ENCODE data around the gene AAGAB. TPM values are rescaled to one million over a fixed set of nuclear protein-coding genes. Genes with fewer than 3 reads are reported as not detected.

The AAGAB gene
- total and polyA plus RNA-seq, 8 donors = 11.2 to 89.5 (median 32.0) TPM

DNA sequence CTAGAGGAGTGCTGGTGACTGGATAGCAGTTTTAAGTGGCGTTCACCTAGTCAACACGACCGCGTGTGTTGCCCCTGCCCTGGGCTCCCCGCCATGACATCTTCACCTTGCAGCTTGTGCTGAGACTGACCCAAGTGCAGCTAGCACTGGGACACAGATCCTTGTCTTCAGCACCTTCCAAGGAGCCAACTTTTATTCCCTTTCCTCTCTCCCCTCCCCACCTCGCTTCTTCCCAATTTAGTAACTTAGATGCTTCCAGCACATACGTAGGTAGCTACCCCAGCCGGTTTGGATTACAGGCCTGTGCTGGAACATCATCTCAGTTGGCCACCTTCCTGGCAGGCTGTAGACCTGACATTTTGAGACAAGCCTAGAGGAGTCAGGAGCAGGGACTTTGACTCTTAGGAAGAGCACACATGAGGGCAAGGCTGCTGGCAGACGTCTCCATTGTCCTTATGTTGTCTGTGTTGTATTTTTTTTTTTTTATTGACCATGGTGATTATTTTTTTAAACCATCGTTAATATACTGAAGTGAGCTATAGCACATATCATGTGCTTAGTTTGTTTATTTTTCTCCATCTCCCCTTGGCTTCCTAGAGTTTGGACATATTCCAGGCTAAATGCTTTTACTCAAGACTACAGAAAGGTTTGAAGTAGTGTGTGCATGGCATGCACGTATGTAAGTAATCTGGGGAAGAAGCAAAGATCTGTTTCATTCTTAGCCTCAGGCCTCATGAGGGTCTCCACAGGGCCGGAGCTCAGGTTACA is 61.1 kb downstream of the AAGAB start:
- no peaks in the 10 kb centered on the region for H3K27me3 ChIP-seq
- peak overlapping the region in 3 of 5 donors; percentile 8 to 45 (median 17) for H3K27ac ChIP-seq
- H3K4me1 ChIP-seq = peaks cover 0 to 41% (median 26%) of the 10 kb centered on the region in 4 donors
- peaks cover 22 to 69% (median 59%) of the 10 kb centered on the region in 4 donors for H3K36me3 ChIP-seq
- H3K9me3 ChIP-seq = no peaks in the 10 kb centered on the region
- no peak overlapping the region for H3K4me3 ChIP-seq
- 67 to 77% (median 74%) methylated on average over 12 of the region's 12 CpGs for WGBS, 5 donors
- peak in 1 of 3 donors; percentile 3 for TF ChIP-seq POLR2AphosphoS5 (IDR thresholded peaks at IDR 0.05)
- no peak for TF ChIP-seq POLR2A (IDR thresholded peaks at IDR 0.05)
- DNase-seq = peak in 1 of 2 donors; percentile 56
- intact Hi-C loops (cut with DNase I; ENCODE audit: low total_unique reads) = no loop called here

- WGBS, 5 donors = 89 to 93% (median 90%) methylated on average over 5 of the region's 5 CpGs
- H3K4me3 ChIP-seq = no peak overlapping the region
- H3K36me3 ChIP-seq = peaks cover 27 to 80% (median 70%) of the 10 kb centered on the region in 4 donors
- no peaks in the 10 kb centered on the region for H3K27me3 ChIP-seq
- H3K27ac ChIP-seq = peak overlapping the region in 1 of 5 donors; percentile 45
- no peak for DNase-seq
- intact Hi-C loops (cut with DNase I; ENCODE audit: low total_unique reads) = no loop called here
- peaks cover 0 to 41% (median 29%) of the 10 kb centered on the region in 4 donors for H3K4me1 ChIP-seq
- TF ChIP-seq POLR2AphosphoS5 (IDR thresholded peaks at IDR 0.05) = no peak
- no peaks in the 10 kb centered on the region for H3K9me3 ChIP-seq
Measured at GRCh38 chr15:67192185-67192820, 62.2 kb downstream of the AAGAB start.

DNA sequence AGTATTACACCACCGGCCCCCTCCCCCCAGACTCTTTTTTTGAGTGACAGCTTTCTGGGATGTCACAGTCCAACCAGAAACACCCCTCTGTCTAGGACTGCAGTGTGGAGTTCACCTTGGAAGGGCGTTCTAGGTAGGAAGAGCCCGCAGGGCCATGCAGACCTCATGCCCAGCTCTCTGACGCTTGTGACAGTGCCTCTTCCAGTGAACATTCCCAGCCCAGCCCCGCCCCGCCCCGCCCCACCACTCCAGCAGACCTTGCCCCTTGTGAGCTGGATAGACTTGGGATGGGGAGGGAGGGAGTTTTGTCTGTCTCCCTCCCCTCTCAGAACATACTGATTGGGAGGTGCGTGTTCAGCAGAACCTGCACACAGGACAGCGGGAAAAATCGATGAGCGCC is 63.6 kb downstream of the AAGAB start:
- DNase-seq = no peak
- H3K27ac ChIP-seq = peak overlapping the region in 2 of 5 donors; percentile 68 to 77
- H3K27me3 ChIP-seq = no peaks in the 10 kb centered on the region
- H3K4me1 ChIP-seq = peaks cover 6 to 49% (median 36%) of the 10 kb centered on the region in 4 donors
- no peaks in the 10 kb centered on the region for H3K9me3 ChIP-seq
- peaks cover 33 to 95% (median 80%) of the 10 kb centered on the region in 4 donors for H3K36me3 ChIP-seq
- H3K4me3 ChIP-seq = no peak overlapping the region
- TF ChIP-seq CTCF (IDR thresholded peaks at IDR 0.05) (no peak), POLR2AphosphoS5 (IDR thresholded peaks at IDR 0.05) (no peak), EP300 (IDR thresholded peaks at IDR 0.05) (no peak)
- intact Hi-C loops (cut with DNase I; ENCODE audit: low total_unique reads) = no loop called here
- 79 to 91% (median 89%) methylated on average over 6 to 11 of the region's 11 CpGs for WGBS, 5 donors

DNA sequence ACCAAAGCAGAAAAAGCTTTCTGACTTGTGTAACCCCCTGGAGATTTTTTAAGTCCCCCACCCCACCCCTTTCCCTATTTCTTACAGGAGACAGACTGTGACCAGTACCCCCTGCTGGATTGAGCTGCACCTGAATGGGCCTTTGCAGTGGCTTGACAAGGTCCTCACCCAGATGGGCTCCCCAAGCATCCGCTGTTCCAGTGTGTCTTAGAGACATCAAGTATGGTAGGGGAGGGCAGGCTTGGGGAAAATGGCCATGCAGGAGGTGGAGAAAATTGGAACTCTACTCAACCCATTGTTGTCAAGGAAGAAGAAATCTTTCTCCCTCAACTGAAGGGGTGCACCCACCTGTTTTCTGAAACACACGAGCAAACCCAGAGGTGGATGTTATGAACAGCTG is 64.1 kb downstream of the AAGAB start:
- 75 to 94% (median 85%) methylated on average over 2 of the region's 2 CpGs for WGBS, 5 donors
- DNase-seq = no peak
- no peak for TF ChIP-seq CTCF (IDR thresholded peaks at IDR 0.05)
- no peak for TF ChIP-seq POLR2A (IDR thresholded peaks at IDR 0.05)
- TF ChIP-seq EP300 (IDR thresholded peaks at IDR 0.05) = no peak
- no peak for TF ChIP-seq POLR2AphosphoS5 (IDR thresholded peaks at IDR 0.05)
- Histone ChIP-seq H3K4me3 (no peak overlapping the region), H3K27me3 (no peaks in the 10 kb centered on the region), H3K9me3 (no peaks in the 10 kb centered on the region), H3K27ac (peak overlapping the region in 4 of 5 donors; percentile 62 to 77 (median 68)), H3K36me3 (peaks cover 34 to 99% (median 82%) of the 10 kb centered on the region in 4 donors), H3K4me1 (peaks cover 11 to 53% (median 41%) of the 10 kb centered on the region in 4 donors)
- intact Hi-C loops (cut with DNase I; ENCODE audit: low total_unique reads) = no loop called here

DNA sequence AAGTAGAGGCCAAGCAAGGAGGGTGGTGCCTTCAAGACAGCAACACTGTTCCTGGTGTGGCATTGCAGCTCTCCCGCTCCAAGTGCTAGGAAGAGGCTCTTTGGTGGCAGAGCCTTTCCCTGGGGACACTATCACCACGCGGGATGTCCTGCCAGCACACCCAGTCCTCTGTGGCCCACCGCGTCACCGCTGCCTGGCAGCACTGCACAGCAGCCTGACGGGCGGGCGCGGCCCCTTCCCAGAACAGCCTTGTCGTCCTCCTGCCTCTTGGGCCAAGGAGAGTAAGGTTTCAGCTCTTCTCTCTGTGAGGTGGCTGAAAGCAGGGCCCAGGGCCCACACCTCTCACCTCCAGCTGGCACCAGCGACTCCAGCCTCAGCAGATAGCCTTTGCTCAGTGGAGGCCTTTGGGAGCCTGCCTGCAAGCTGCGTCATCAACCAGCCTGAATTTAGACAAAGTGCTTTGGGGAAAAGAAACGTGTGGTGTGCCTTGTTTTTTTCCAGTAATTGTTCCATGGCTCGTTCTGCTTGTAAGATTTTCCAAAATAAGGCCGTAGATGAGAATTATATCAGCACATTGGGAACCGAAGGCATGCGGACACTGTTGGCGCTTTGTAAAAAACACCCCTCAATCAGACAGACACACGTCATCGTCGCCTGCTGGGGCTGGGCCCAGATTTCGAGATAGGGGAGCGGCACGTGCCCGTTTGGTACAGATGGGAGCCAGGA is 65.0 kb downstream of the AAGAB start:
- Histone ChIP-seq H3K4me1 (peaks cover 12 to 57% (median 44%) of the 10 kb centered on the region in 4 donors), H3K9me3 (no peaks in the 10 kb centered on the region), H3K4me3 (no peak overlapping the region), H3K27me3 (no peaks in the 10 kb centered on the region), H3K36me3 (peaks cover 43 to 100% (median 85%) of the 10 kb centered on the region in 4 donors), H3K27ac (peak overlapping the region in 4 of 5 donors; percentile 62 to 77 (median 68))
- peak; percentile 66 to 79 for DNase-seq
- intact Hi-C loops (cut with DNase I; ENCODE audit: low total_unique reads) = no loop called here
- TF ChIP-seq CTCF (IDR thresholded peaks at IDR 0.05) (no peak), POLR2AphosphoS5 (IDR thresholded peaks at IDR 0.05) (no peak), EP300 (IDR thresholded peaks at IDR 0.05) (no peak), POLR2A (IDR thresholded peaks at IDR 0.05) (no peak)
- WGBS, 5 donors = 78 to 92% (median 81%) methylated on average over 15 to 26 of the region's 26 CpGs

Measured in stomach (tissue), 9 donors.